ENCODE results near the gene FYN. TPM values are rescaled to one million over a fixed set of nuclear protein-coding genes. Genes with fewer than 3 reads are reported as not detected.
A peak's percentile ranks its signal among the peaks of the same experiment; 100 is the strongest.

FYN gene
- total RNA-seq, 4 donors from 2014 or later = 37.8 to 65.8 (median 53.8) TPM

DNA sequence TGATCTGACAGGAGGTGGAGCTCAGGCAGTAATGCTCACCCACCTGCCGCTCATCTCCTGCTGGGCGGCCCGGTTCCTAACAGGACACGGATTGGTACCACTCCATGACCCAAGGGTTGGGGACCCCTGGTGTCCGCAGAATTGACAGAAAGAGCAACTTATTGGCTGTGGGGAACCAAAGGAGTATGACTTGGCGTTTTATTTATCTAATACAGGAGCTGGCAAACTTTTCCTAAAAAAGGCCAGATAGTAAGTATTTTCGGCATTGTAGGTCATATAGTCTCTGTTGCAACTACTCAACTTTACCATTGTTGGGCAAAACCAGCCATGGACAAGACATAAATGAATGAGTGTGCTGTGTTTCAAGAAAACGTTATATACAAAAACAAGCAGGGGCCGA is 223.2 kb downstream of the FYN start:
- Histone ChIP-seq H3K36me3 (no peaks in the 10 kb centered on the region), H3K4me3 (no peak overlapping the region), H3K4me1 (peaks cover 0 to 6% (median 6%) of the 10 kb centered on the region in 4 donors), H3K27me3 (no peaks in the 10 kb centered on the region), H3K9me3 (no peaks in the 10 kb centered on the region), H3K27ac (replicated peaks in 1 of 4) (no peak overlapping the region)
- DNase-seq (ENCODE audit: extremely low spot score) = no peak
- intact Hi-C loops (cut with DNase I) = no loop called here
- 76% methylated on average over 8 of the region's 9 CpGs for WGBS
- TF ChIP-seq POLR2A (IDR thresholded peaks at IDR 0.05; ENCODE audit: low read depth) (no peak), EP300 (IDR thresholded peaks at IDR 0.05) (no peak), POLR2AphosphoS5 (IDR thresholded peaks at IDR 0.05) (no peak)
- TF ChIP-seq, protein P1, sequence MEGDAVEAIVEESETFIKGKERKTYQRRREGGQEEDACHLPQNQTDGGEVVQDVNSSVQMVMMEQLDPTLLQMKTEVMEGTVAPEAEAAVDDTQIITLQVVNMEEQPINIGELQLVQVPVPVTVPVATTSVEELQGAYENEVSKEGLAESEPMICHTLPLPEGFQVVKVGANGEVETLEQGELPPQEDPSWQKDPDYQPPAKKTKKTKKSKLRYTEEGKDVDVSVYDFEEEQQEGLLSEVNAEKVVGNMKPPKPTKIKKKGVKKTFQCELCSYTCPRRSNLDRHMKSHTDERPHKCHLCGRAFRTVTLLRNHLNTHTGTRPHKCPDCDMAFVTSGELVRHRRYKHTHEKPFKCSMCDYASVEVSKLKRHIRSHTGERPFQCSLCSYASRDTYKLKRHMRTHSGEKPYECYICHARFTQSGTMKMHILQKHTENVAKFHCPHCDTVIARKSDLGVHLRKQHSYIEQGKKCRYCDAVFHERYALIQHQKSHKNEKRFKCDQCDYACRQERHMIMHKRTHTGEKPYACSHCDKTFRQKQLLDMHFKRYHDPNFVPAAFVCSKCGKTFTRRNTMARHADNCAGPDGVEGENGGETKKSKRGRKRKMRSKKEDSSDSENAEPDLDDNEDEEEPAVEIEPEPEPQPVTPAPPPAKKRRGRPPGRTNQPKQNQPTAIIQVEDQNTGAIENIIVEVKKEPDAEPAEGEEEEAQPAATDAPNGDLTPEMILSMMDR (IDR thresholded peaks at IDR 0.05) = no peak

DNA sequence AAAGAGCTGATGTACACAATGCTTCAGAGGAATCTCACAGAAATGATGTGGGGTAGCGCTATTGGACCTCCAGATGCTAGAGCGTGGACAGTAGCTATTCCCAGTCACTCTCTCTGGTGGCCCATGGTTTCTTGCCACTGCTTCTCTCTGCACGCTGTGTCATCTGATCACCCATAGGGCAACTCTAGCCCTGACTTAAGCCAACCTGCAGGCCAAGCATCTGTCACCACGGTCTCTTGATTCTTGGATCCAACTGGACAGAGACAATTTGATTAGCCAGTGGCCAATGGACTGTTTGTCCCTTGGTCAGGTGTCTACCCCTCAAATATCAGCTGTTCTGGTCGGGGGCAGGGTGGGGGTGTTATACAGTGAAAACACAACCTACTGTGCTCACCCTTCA is 225.2 kb downstream of the FYN start:
- no peak overlapping the region for H3K27ac ChIP-seq (replicated peaks in 1 of 4)
- H3K4me3 ChIP-seq = no peak overlapping the region
- 98% methylated on average over 5 of the region's 5 CpGs for WGBS
- H3K27me3 ChIP-seq = no peaks in the 10 kb centered on the region
- DNase-seq (ENCODE audit: extremely low spot score) = no peak
- no peaks in the 10 kb centered on the region for H3K36me3 ChIP-seq
- intact Hi-C loops (cut with DNase I) = no loop called here
- H3K9me3 ChIP-seq = no peaks in the 10 kb centered on the region
- TF ChIP-seq, protein P1 (IDR thresholded peaks at IDR 0.05) = no peak
- TF ChIP-seq POLR2A (IDR thresholded peaks at IDR 0.05; ENCODE audit: low read depth) (no peak), EP300 (IDR thresholded peaks at IDR 0.05) (no peak), POLR2AphosphoS5 (IDR thresholded peaks at IDR 0.05) (no peak)
- H3K4me1 ChIP-seq = peaks cover 0 to 6% (median 6%) of the 10 kb centered on the region in 4 donors

DNA sequence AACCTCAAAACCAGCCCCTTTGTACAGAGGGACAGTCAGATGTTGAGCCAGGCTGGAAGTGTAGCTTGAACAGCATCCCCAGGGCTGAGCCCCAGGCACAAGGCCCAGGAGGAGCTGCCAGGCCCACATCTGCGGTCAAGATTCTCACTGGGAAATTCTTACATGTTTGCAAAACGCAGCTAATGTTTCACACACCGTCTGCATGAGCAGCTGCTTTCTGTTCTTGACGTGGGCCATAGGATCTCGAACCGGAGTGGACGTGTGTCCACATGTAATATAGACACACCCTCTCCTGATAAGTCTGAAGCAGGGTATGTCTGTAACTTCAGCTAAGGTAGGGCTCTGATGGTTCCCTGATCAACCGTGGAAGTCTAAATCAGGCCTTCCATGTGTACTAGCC is 226.3 kb downstream of the FYN start:
- peak overlapping the region in 3 of 4 donors; percentile 35 to 55 (median 48) for H3K27ac ChIP-seq (replicated peaks in 1 of 4)
- intact Hi-C loops (cut with DNase I) = no loop called here
- WGBS = 73% methylated on average over 8 of the region's 8 CpGs
- H3K4me1 ChIP-seq = peaks cover 0 to 14% (median 13%) of the 10 kb centered on the region in 4 donors
- no peak for TF ChIP-seq POLR2A (IDR thresholded peaks at IDR 0.05; ENCODE audit: low read depth)
- TF ChIP-seq EP300 (IDR thresholded peaks at IDR 0.05) = no peak
- TF ChIP-seq, protein P1 (IDR thresholded peaks at IDR 0.05) = no peak
- peak; percentile 7 to 11 for TF ChIP-seq POLR2AphosphoS5 (IDR thresholded peaks at IDR 0.05)
- H3K9me3 ChIP-seq = no peaks in the 10 kb centered on the region
- no peak for DNase-seq (ENCODE audit: extremely low spot score)
- no peak overlapping the region for H3K4me3 ChIP-seq
- no peaks in the 10 kb centered on the region for H3K27me3 ChIP-seq
- H3K36me3 ChIP-seq = no peaks in the 10 kb centered on the region

DNA sequence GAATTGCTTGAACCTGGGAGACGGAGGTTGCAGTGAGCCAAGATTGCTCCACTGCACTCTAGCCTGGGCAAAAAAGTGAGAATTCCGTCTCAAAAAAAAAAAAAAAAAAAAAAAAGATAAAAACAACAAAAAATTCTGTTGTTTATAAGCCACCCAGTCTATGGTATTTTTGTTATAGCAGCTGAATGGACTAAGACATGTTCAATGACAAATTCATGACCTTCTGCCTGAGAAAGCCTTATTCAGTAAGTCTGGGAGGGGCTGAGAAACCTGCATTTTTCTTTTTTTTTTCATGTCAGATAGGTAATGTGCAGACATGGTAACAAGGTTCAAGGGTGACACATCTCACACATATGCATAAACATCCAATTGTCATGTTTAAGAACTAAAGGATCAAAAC is 227.2 kb downstream of the FYN start:
- WGBS = 78% methylated on average over 2 of the region's 2 CpGs
- intact Hi-C loops (cut with DNase I) = no loop called here
- Histone ChIP-seq H3K4me1 (peaks cover 0 to 14% (median 13%) of the 10 kb centered on the region in 4 donors), H3K27me3 (no peaks in the 10 kb centered on the region), H3K9me3 (no peaks in the 10 kb centered on the region), H3K36me3 (no peaks in the 10 kb centered on the region), H3K27ac (replicated peaks in 1 of 4) (no peak overlapping the region), H3K4me3 (no peak overlapping the region)
- TF ChIP-seq EP300 (IDR thresholded peaks at IDR 0.05) (no peak), POLR2A (IDR thresholded peaks at IDR 0.05; ENCODE audit: low read depth) (no peak), POLR2AphosphoS5 (IDR thresholded peaks at IDR 0.05) (no peak)
- TF ChIP-seq, protein P1 (IDR thresholded peaks at IDR 0.05) = no peak
- DNase-seq (ENCODE audit: extremely low spot score) = no peak

DNA sequence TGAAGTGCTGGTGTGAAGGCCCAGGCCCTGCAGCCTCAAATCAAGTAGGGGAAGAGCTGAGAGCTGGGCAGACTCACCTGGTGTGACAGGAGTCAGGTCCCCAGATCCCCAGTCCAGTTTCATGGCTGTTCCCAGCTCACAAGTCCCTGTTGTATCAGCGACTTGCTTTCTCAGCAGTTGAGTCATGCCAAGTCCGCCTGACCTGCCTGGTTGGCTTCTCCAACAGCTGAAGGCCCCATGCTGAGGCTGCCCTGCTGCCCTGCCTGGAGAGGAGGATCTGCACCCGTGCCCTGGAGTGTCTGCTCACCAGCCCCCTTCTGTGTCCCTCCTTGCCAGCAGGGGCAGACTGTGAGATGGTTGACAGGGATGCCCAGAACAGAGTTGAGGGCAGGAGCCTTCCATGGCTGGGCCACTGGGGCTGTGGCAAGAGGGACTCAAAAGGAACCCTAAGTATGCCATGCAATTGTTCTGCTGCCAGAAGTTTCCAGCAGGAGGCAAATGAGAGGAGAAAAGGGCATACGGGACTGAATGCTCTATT is 228.3 kb downstream of the FYN start:
- DNase-seq (ENCODE audit: extremely low spot score) = no peak
- Histone ChIP-seq H3K4me1 (peaks cover 0 to 14% (median 13%) of the 10 kb centered on the region in 4 donors), H3K9me3 (no peaks in the 10 kb centered on the region), H3K36me3 (no peaks in the 10 kb centered on the region), H3K27ac (replicated peaks in 1 of 4) (no peak overlapping the region), H3K27me3 (no peaks in the 10 kb centered on the region), H3K4me3 (no peak overlapping the region)
- intact Hi-C loops (cut with DNase I) = no loop called here
- WGBS = 72% methylated on average over 2 of the region's 4 CpGs
- TF ChIP-seq POLR2A (IDR thresholded peaks at IDR 0.05; ENCODE audit: low read depth) (no peak), POLR2AphosphoS5 (IDR thresholded peaks at IDR 0.05) (no peak), EP300 (IDR thresholded peaks at IDR 0.05) (no peak)
- TF ChIP-seq, protein P1 (IDR thresholded peaks at IDR 0.05) = no peak

All from esophagus muscularis mucosa (tissue), 4 donors.